SK-N-SH (cell line): ENCODE data around the gene ANKRD12. TPM values are rescaled to one million over a fixed set of nuclear protein-coding genes. Genes with fewer than 3 reads are reported as not detected.

Experiments used
- CTCF ChIA-PET: fragments of 300-600, 350-600 bp; formaldehyde crosslinking; extraction: SDS; loops from one replicate; lab custom pipeline; 2021; lab: Yijun Ruan, JAX
- POLR2A ChIA-PET: fragments of 350-600 bp; sonication (Branson Sonifier 250); formaldehyde crosslinking; extraction: SDS; loops from one replicate; lab custom pipeline; 2020; ENCODE audit warnings: antibody characterized with exemption, inconsistent platforms; lab: Yijun Ruan, JAX
- DNase-seq: peaks from one replicate; pipeline ENCODE4 v3.0.0; 2012
- H2AFZ ChIP-seq: fragments of 200-600 bp; sonication (generic); 2 replicates; pipeline ENCODE4 v1.8.1; 2016; ENCODE audit warnings: antibody characterized with exemption, mild to moderate bottlenecking, low read depth
- H3F3A ChIP-seq: fragments of 200-600 bp; sonication (generic); replicated peaks from 2 replicates; pipeline ENCODE3; 2016; ENCODE audit warnings: antibody characterized with exemption, mild to moderate bottlenecking; ENCODE audit not compliant: insufficient read depth
- H3K27ac ChIP-seq, 2 experiments: fragments of 200-500 bp in 1 of 2; fragments of 200-600 bp in 1 of 2; sonication (Bioruptor generic) in 1 of 2; sonication (generic), shearing (Covaris generic) in 1 of 2; 2 replicates each; pipeline versions ENCODE4 v1.5.1 to v1.6.1; 2014 to 2016; ENCODE audit warnings: low read depth in 2 of 2, inconsistent platforms in 1 of 2, low read length in 1 of 2, mild to moderate bottlenecking in 1 of 2, mixed read lengths in 1 of 2
- H3K27me3 ChIP-seq: fragments of 200-600 bp; sonication (generic), shearing (Covaris generic); 2 replicates; pipeline ENCODE4 v1.6.1; 2016; ENCODE audit warnings: mixed run types; ENCODE audit not compliant: insufficient read depth
- H3K36me3 ChIP-seq, 2 experiments: fragments of 200-500 bp in 1 of 2; fragments of 200-600 bp in 1 of 2; sonication (Bioruptor generic) in 1 of 2; sonication (generic) in 1 of 2; replicated peaks in 1 of 2; 2 replicates each; pipeline versions ENCODE3 to v1.5.1; 2014 to 2016; ENCODE audit warnings: low read length in 1 of 2, mild to moderate bottlenecking in 1 of 2; ENCODE audit not compliant: insufficient read depth in 2 of 2, control insufficient read depth in 1 of 2
- H3K4me1 ChIP-seq, 2 experiments: fragments of 200-500 bp in 1 of 2; fragments of 200-600 bp in 1 of 2; sonication (Bioruptor generic) in 1 of 2; sonication (generic), shearing (Covaris generic) in 1 of 2; 2 replicates each; pipeline versions ENCODE4 v1.5.1 to v1.6.1; 2014 to 2016; ENCODE audit warnings: low read depth in 1 of 2, low read length in 1 of 2, mixed run types in 1 of 2; ENCODE audit not compliant: insufficient read depth in 2 of 2, control insufficient read depth in 1 of 2
- H3K4me2 ChIP-seq: fragments of 200-600 bp; sonication (generic), shearing (Covaris generic); 2 replicates; pipeline ENCODE4 v1.6.1; 2017; ENCODE audit warnings: mixed run types
- H3K4me3 ChIP-seq, 2 experiments: fragments of 200-500 bp in 1 of 2; fragments of 200-600 bp in 1 of 2; sonication (Bioruptor generic) in 1 of 2; sonication (generic), shearing (Covaris generic) in 1 of 2; 2 replicates each; pipeline versions ENCODE4 v1.5.1 to v1.8.1; 2014 to 2016; ENCODE audit warnings: low read depth in 2 of 2, inconsistent platforms in 1 of 2, low read length in 1 of 2, mild to moderate bottlenecking in 1 of 2, mixed read lengths in 1 of 2, moderate library complexity in 1 of 2
- H3K79me2 ChIP-seq: fragments of 200-600 bp; sonication (generic); 2 replicates; pipeline ENCODE4 v1.8.1; 2017; ENCODE audit warnings: mild to moderate bottlenecking; ENCODE audit not compliant: insufficient read depth
- H3K9ac ChIP-seq: fragments of 200-600 bp; sonication (generic); 2 replicates; pipeline ENCODE4 v1.6.1; 2017; ENCODE audit warnings: mixed run types
- H3K9me2 ChIP-seq: fragments of 200-600 bp; sonication (generic); 2 replicates; pipeline ENCODE4 v1.6.1; 2017; ENCODE audit warnings: mixed run types
- H3K9me3 ChIP-seq: fragments of 200-600 bp; sonication (generic); 2 replicates; pipeline ENCODE4 v1.6.1; 2017; ENCODE audit warnings: mixed run types, mild to moderate bottlenecking, moderate library complexity
- H4K20me1 ChIP-seq: fragments of 200-600 bp; sonication (generic); 2 replicates; pipeline ENCODE4 v1.6.1; 2017; ENCODE audit warnings: mild to moderate bottlenecking, mixed run types; ENCODE audit not compliant: insufficient read depth
- GABPA ChIP-seq: IDR thresholded peaks from 2 replicates; pipeline ENCODE4 v1.4.0; 2012; ENCODE audit warnings: low read depth, mild to moderate bottlenecking
- GATA2 ChIP-seq: sonication (generic); formaldehyde crosslinking; IDR thresholded peaks from 2 replicates; pipeline ENCODE4 v1.5.0; 2020; ENCODE audit warnings: mild to moderate bottlenecking, missing genetic modification reagents
- MEF2A ChIP-seq: IDR thresholded peaks from 2 replicates; pipeline ENCODE4 v1.4.0; 2012; ENCODE audit warnings: low read depth, borderline replicate concordance
- NFIC ChIP-seq: IDR thresholded peaks from 2 replicates; pipeline ENCODE4 v1.4.0; 2012; ENCODE audit warnings: borderline replicate concordance
- NRF1 ChIP-seq: IDR thresholded peaks from 2 replicates; pipeline ENCODE4 v1.6.1; 2012; ENCODE audit warnings: low read depth, mild to moderate bottlenecking, low read length
- PBX3 ChIP-seq: IDR thresholded peaks from 2 replicates; pipeline ENCODE4; 2012
- RAD21 ChIP-seq: IDR thresholded peaks from 2 replicates; pipeline ENCODE4 v1.6.1; 2012; ENCODE audit warnings: mild to moderate bottlenecking, low read length
- RCOR1 ChIP-seq: fragments of 150-350 bp; IDR thresholded peaks from 2 replicates; pipeline ENCODE4 v1.6.1; 2017; ENCODE audit warnings: antibody characterized with exemption, low read length
- RFX5 ChIP-seq: IDR thresholded peaks from 2 replicates; pipeline ENCODE4 v1.6.1; 2012; ENCODE audit warnings: mild to moderate bottlenecking, improper control_type of control experiment, low read length
- RXRA ChIP-seq: IDR thresholded peaks from 2 replicates; pipeline ENCODE4 v1.4.0; 2012; ENCODE audit warnings: low read depth, mild to moderate bottlenecking, borderline replicate concordance
- SIN3A ChIP-seq: IDR thresholded peaks from 2 replicates; pipeline ENCODE4 v1.6.1; 2012; ENCODE audit warnings: low read depth, mild to moderate bottlenecking, low read length, moderate library complexity, borderline replicate concordance
- SMC3 ChIP-seq: IDR thresholded peaks from 2 replicates; pipeline ENCODE4 v1.6.1; 2012; ENCODE audit warnings: low read depth, low read length, improper control_type of control experiment
- TAF1 ChIP-seq: IDR thresholded peaks from 2 replicates; pipeline ENCODE4 v1.6.1; 2012; ENCODE audit warnings: low read depth, mild to moderate bottlenecking, low read length, moderate library complexity, borderline replicate concordance
- TCF12 ChIP-seq: IDR thresholded peaks from 2 replicates; pipeline ENCODE4 v1.4.0; 2012
- TEAD4 ChIP-seq: IDR thresholded peaks from 2 replicates; pipeline ENCODE4 v1.4.0; 2012; ENCODE audit warnings: mild to moderate bottlenecking, borderline replicate concordance; ENCODE audit not compliant: insufficient read depth
- USF2 ChIP-seq: fragments of 150-350 bp; IDR thresholded peaks from 2 replicates; pipeline ENCODE4 v1.6.1; 2017; ENCODE audit warnings: antibody characterized with exemption, low read length, low read depth, borderline replicate concordance
- WGBS: methylation state at CpG from one replicate; pipeline ENCODE4 v1.1.6; 2017; ENCODE audit warnings: low lambda C conversion rate; 5-methylcytosine and 5-hydroxymethylcytosine counted together
- polyA plus RNA-seq, 3 experiments: library from polyadenylated mRNA; depleted of rRNA; stranded (reverse); fragments of >200 nt; gene quantifications; 2 replicates each; pipeline ENCODE4 v1.2.3, GENCODE V29; 2012
- TF ChIP-seq, protein P1 (sequence below): IDR thresholded peaks from 2 replicates; pipeline ENCODE4 v1.4.0; 2012; ENCODE audit warnings: low read depth
- TF ChIP-seq, protein P2 (sequence below): IDR thresholded peaks from 2 replicates; pipeline ENCODE4 v1.6.1; 2012; ENCODE audit warnings: mild to moderate bottlenecking, low read depth, low read length, moderate library complexity
- TF ChIP-seq, protein P3 (sequence below): IDR thresholded peaks from 2 replicates; pipeline ENCODE4 v1.4.0; 2012; ENCODE audit warnings: low read depth, borderline replicate concordance
- TF ChIP-seq, protein P4 (sequence below): fragments of 150-350 bp; IDR thresholded peaks from 2 replicates; pipeline ENCODE4 v1.6.1; 2016; ENCODE audit warnings: mild to moderate bottlenecking, low read depth, low read length

ANKRD12 gene
- polyA plus RNA-seq, 1 of the 3 experiments (the other 2 are of a cell fraction) = 1.3 TPM

DNA sequence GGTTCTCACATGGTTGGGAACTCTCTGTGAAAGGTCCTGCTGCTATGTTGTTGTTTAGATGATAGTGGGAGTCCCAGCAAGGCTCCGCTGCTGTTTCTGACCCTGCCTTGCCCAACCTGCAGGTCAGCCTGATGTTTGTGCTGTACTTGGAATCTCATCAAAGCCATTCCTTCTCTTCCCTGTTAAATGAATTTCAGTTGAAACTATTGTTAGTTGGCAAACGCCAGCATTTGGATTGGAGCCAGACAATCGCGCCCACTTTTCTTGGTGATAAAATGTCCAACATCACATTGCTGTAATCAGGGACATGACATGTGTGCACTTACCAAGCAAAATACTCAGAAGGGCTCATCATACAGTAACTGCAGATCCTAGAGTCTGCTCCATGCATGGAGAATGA, 185.2 kb downstream of the ANKRD12 start:
- Histone ChIP-seq H3K9me2 (no peaks in the 10 kb centered on the region), H3K4me1 (no peaks in the 10 kb centered on the region), H3K27me3 (no peaks in the 10 kb centered on the region), H4K20me1 (no peaks in the 10 kb centered on the region), H3K27ac (no peak overlapping the region)
- 79% methylated on average over 4 of the region's 4 CpGs for WGBS
- TF ChIP-seq GATA2 (CRISPR knock-in tag) (no peak), GABPA (no peak), USF2 (no peak), TAF1 (no peak), PBX3 (no peak), RFX5 (no peak), SMC3 (no peak), MEF2A (no peak), RCOR1 (no peak), NFIC (no peak), RAD21 (no peak), NRF1 (no peak), TEAD4 (no peak), TCF12 (no peak), SIN3A (no peak), RXRA (no peak)
- TF ChIP-seq, protein P1, sequence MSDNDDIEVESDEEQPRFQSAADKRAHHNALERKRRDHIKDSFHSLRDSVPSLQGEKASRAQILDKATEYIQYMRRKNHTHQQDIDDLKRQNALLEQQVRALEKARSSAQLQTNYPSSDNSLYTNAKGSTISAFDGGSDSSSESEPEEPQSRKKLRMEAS = no peak
- TF ChIP-seq, protein P2, sequence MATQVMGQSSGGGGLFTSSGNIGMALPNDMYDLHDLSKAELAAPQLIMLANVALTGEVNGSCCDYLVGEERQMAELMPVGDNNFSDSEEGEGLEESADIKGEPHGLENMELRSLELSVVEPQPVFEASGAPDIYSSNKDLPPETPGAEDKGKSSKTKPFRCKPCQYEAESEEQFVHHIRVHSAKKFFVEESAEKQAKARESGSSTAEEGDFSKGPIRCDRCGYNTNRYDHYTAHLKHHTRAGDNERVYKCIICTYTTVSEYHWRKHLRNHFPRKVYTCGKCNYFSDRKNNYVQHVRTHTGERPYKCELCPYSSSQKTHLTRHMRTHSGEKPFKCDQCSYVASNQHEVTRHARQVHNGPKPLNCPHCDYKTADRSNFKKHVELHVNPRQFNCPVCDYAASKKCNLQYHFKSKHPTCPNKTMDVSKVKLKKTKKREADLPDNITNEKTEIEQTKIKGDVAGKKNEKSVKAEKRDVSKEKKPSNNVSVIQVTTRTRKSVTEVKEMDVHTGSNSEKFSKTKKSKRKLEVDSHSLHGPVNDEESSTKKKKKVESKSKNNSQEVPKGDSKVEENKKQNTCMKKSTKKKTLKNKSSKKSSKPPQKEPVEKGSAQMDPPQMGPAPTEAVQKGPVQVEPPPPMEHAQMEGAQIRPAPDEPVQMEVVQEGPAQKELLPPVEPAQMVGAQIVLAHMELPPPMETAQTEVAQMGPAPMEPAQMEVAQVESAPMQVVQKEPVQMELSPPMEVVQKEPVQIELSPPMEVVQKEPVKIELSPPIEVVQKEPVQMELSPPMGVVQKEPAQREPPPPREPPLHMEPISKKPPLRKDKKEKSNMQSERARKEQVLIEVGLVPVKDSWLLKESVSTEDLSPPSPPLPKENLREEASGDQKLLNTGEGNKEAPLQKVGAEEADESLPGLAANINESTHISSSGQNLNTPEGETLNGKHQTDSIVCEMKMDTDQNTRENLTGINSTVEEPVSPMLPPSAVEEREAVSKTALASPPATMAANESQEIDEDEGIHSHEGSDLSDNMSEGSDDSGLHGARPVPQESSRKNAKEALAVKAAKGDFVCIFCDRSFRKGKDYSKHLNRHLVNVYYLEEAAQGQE = no peak
- TF ChIP-seq, protein P3, sequence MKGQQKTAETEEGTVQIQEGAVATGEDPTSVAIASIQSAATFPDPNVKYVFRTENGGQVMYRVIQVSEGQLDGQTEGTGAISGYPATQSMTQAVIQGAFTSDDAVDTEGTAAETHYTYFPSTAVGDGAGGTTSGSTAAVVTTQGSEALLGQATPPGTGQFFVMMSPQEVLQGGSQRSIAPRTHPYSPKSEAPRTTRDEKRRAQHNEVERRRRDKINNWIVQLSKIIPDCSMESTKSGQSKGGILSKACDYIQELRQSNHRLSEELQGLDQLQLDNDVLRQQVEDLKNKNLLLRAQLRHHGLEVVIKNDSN = no peak
- TF ChIP-seq, protein P4, sequence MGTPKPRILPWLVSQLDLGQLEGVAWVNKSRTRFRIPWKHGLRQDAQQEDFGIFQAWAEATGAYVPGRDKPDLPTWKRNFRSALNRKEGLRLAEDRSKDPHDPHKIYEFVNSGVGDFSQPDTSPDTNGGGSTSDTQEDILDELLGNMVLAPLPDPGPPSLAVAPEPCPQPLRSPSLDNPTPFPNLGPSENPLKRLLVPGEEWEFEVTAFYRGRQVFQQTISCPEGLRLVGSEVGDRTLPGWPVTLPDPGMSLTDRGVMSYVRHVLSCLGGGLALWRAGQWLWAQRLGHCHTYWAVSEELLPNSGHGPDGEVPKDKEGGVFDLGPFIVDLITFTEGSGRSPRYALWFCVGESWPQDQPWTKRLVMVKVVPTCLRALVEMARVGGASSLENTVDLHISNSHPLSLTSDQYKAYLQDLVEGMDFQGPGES = no peak
- TF ChIP-seq, all 33 proteins: peak for 0
- no peak overlapping the region for H2AFZ ChIP-seq
- no peak for DNase-seq
- ChIA-PET POLR2A (no interaction called here), CTCF (no interaction called here)
- no peaks in the 10 kb centered on the region for H3K9me3 ChIP-seq
- no peaks in the 10 kb centered on the region for H3F3A ChIP-seq
- H3K36me3 ChIP-seq = no peaks in the 10 kb centered on the region
- H3K4me3 ChIP-seq = no peak overlapping the region
- H3K79me2 ChIP-seq = no peaks in the 10 kb centered on the region
- H3K4me2 ChIP-seq = no peak overlapping the region
- no peak overlapping the region for H3K9ac ChIP-seq
